GM19397 (cell line): Measurements from ENCODE around the gene PTPRN.

Experiments
- ATAC-seq: cut with Tn5 transposase; IDR thresholded peaks from one replicate; pipeline ENCODE4 v1.9.1; 2021; ENCODE audit warnings: mild to moderate bottlenecking, moderate library complexity; ENCODE audit not compliant: unreplicated experiment

PTPRN gene

DNA sequence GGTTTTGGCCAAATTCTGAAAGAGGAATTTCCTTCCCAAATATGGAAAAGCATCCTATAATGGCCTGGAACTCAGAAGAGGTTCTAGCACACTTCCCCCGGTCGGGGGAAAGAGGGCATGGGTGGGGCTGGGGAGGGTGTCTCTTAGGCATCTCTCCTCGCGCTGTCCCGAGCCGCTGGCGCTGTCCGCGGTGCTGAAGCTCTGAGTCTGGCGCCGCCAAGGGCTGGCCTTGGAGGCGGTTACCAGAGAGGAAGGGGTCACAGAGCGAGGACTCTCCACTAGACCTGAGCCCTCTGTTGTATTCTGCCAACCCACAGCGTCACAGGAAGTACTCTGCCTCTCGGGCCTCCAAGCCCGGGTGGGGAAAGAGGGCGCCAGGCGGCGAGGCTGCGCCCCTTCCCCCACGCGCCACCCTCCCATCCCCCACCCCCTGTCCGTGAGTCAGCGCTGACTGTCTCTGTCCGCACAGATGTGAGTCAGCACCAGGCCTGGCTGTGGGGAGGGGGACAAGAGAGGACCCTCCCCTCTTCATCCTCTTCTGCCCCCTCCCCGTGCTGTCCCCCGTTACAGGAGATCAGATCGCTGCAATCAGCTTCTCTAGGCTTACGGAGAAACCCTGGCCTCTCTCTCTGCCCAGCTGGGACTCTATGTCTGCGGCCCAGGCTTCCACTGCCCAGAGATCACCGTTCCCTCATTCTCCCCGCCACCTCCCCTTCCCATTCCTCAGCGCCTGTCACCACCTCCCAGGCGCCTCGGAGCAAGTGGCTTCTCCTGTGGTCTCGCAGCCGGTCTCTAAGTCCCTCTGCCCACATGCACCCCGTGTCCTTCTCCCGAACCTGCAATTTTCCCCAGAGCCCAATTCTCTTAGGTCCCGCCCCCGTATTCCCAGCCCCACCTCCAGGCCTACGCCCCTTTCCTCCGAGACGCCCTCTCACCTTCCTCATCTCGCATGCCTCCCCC, 779 bp downstream of the PTPRN start:
- no peak for ATAC-seq

GRCh38 chr2:219306047-219306446, 3.2 kb downstream of the PTPRN start:
- ATAC-seq, result no peak

- no peak for ATAC-seq
Observed at GRCh38 chr2:219304223-219304622, 5.0 kb downstream of the PTPRN start.

- ATAC-seq, result no peak
Observed at GRCh38 chr2:219302412-219302968, 6.7 kb downstream of the PTPRN start.

GRCh38 chr2:219300022-219300421, 9.2 kb downstream of the PTPRN start:
- ATAC-seq, result no peak

DNA sequence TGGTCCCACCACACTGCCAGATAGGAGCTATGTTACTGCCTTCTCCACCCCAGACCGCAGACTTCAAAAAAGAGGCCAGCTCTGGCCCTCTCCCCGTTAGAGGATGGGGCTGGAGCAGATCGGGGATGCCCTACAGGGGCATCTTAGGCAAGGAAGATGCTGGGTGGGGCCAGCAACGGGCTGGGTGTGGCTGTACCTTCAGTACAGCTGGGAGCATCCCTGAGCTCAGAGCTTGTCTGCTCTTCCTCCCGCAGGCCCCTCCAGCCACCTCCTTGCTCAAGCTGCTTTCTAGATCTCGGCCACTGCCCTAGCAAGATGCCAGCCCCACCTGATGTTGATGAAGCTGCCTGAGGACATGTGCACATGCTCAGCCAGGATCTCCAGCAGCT, 9.8 kb downstream of the PTPRN start:
- no peak for ATAC-seq

GRCh38 chr2:219298759-219299371, 10.3 kb downstream of the PTPRN start:
- no peak for ATAC-seq

- no peak for ATAC-seq
Observed at GRCh38 chr2:219297766-219298456, 11.3 kb downstream of the PTPRN start.

DNA sequence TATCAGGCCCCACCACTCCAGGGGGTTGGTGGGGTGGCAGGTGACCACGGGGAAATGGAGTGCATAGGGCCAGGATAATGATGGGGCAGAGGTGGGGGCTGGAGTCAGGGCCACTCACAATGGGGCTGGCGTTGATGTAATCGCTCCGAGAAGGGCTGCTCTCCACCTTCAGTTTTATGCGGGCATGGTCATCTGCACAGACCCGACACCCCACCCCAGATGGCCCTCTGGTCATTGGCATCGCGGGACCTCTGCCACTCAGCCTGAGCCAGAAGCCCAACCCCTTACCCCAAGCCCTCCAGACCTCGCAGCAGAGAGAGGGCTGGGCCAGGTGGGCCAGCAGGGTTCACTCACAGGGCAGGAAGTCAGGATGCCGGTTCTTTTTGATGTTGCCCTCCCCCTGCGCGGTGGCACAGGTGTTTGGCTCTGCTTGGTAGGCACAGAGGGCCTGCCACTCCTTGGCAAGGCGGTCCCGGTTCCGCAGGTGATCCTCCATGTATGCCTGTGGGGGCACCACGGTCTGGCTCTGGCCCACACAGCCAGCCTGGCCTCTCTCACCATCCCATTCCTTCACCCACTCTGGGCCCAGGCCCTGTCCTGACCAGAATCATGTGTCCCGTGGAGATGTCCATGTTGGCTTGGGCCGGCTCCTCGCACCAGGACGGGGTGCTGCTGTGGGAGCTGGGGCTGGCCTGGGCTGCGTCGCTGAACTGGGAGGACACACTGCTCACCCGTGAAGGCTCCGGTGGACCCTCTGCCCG, 12.4 kb downstream of the PTPRN start:
- no peak for ATAC-seq

DNA sequence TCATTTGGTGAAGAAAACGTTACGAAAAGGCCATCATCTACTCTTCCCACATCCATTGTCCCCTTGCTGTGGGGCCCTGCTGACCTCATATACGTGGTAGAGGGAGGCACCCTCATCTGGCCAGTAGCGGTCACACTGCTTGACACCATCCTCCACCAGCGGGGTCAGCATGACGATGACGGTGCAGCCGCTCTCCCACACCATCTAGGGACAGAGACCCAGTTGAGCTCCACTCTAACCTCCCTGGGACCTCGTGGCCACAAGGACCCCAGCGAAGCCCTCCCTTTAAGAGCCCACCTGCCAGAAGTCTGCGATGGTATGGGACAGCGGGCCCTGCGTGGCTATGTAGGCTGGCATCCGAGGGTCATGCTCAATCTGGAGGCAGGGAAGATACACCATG, 13.1 kb downstream of the PTPRN start:
- no peak for ATAC-seq

DNA sequence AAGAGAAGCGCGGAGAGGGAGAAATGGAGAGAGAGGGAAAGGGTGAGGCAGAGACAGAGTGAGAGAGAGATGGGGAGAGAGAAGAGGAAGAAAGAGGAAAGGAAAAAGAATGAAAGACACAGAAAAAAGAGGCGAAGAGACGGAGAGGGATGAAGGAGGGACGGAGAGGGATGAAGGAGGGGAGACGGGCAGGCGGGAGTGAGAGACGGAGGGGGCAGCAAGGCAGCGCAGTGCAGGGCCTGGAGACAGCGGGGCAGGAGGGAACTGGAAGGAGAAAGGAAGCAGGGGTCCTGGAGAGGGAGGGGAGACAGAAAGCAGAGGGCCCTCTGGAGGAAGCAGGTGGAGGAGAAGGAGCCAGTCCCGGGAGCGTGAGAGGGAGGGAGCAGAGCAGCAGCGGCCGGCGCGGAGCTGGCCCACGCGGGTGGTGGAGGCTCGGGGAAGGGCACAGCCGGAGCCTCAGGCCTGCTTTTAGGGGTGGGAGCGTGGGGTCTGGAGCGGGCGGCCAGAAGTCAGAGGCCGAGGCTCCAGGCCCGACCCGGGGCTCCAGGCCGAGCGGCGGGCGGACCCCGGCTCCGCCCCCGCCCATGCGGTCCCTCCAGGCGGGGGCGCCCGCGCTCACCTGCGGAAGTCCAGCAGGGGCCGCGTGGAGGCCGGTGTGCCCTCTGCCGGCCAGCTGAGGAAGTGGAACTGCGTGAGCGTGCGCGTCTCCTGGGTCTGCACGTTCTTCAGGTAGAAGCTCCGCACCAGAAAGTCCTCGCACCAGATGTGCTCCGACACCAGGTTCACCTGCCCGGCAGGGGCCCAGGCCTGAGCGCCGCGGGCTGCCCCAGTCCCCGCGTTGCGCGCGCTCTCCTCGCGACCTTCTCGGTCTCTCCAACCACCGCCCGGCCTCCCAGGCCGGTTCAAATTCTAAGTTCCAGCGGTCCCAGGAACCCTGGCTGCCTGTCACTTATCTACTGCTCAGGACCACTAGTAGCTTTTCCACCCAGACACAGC, 14.5 kb downstream of the PTPRN start:
- peak; percentile 90 for ATAC-seq

DNA sequence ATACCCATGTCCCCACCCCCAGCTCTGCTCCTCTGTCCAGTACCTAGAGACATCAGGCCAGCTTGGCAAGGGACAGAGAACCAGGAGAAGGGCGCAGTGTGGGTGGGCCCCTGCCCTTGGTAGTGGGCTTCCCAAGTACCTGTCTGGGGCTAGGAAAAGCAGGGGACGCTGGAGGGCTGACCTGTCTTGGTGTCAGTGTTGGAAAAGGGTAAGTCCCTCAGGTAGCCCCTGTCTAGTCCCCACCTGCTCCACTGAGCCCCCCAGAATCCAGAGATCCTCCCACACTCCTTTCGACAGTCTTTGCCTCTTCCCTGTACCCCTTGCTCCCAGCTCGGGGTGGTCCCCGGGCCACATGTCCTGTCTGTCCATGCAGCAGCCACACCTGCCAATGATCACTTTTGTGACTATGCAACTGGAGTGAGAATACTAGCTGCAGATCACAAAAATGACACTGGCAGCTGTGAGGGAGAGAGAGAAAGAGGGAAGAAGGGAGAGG, 15.4 kb downstream of the PTPRN start:
- no peak for ATAC-seq

- ATAC-seq, result no peak
Observed at GRCh38 chr2:219292616-219293015, 16.6 kb downstream of the PTPRN start.

DNA sequence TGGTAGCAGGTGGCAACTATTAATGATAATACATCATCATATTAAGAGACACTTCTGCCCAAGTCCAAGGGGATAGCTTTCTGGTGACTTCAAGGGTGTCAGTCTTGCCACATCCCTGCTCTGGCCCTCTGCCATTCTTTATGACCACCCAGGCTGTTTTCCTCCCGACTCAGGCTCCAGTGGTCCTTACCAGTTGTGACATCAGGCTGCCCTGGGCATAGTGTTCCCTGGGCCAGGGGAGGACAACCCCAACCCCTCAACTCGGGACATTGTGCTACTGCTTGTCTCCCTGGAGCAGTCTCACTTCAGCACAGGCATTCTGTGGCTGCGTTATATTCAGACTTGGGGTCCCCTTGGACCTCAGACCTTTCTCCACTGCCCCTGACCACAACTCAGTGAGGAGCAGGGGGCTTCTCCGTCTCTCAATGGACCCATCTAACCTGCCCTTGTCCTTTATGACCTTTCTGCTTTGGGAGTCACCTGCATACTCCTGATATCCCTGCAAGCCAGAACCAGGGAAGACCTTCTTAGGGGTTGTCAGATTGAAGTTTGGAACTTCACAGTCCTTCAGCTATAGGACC, 17.2 kb downstream of the PTPRN start:
- no peak for ATAC-seq

- no peak for ATAC-seq
Observed at GRCh38 chr2:219291394-219291793, 17.8 kb downstream of the PTPRN start.

GRCh38 chr2:219290381-219291171, 18.6 kb downstream of the PTPRN start:
- no peak for ATAC-seq

DNA sequence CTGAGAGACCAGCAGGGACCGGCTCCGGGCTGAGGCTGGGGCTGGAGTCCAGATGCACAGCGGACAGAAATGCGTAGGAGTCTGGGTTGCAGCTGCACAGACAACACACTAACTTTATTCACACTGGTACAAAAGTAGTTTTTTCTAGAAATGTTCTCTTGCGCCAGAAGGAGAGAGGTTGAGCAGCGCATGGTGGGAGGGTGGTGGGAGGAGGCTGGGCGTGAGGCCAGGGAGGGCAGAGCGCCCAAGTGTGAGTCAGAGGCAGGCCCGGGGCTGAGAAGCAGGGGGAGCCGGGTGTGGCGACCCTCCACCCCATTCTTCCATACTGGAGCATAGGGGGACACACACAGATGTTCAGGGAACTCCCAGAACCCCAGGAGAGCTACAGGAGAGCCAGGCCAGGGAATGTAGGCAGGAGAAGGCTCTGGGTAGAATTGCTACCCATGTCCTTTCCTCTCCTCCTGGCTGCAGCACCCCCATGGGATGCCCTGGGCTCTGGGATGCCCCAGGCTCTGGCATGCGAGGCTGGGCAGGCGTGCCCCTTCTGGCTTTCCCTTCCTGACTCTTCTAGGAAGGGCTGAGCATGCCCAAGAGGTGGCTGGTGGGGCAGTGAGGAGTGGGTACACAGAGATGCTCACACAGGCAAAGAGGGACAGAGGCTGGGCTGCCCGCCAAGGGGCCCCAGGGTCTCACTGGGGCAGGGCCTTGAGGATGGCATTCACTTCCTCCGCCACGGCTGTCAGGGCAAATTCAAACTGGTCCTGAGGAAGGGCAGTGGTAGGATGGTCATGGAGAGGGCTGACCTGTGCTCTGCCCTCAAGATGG, 19.5 kb downstream of the PTPRN start:
- no peak for ATAC-seq
